ENCODE results near the gene RD3L. TPM values are rescaled to one million over a fixed set of nuclear protein-coding genes. Genes with fewer than 3 reads are reported as not detected.
A peak's percentile ranks its signal among the peaks of the same experiment; 100 is the strongest.

The RD3L gene
- total RNA-seq, 2 donors from 2014 or later: not detected

DNA sequence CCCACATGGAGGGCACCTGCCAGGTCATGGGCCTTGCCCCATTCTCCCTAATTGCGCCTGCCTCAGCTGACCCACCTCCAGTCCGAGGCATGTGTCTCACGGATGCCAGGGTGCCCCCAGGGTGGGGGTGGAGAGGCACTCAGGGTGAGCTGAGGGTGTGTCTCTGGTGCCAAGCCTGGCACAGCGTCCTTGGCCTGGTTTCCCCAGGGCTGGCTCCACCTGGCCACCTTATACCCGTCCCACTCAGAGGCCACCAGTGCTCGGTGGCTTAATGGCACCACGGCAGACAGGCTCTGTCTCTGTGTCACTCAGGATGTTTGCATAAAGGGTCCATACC lies 47.6 kb downstream of the RD3L start:
- no peak for DNase-seq
- no peaks in the 10 kb centered on the region for H3K4me1 ChIP-seq (ENCODE audit: control insufficient read depth, insufficient read depth, low read length)
- H3K9ac ChIP-seq (ENCODE audit: extremely low read depth, low read length, poor library complexity, severe bottlenecking): no peak overlapping the region
- H3K4me1 Mint-ChIP-seq: no peaks in the 10 kb centered on the region
- H3K4me3 ChIP-seq (ENCODE audit: low read length): no peak overlapping the region
- peaks cover 8% of the 10 kb centered on the region for H3K27me3 Mint-ChIP-seq (ENCODE audit: insufficient read depth)
- no peaks in the 10 kb centered on the region for H3K9me3 ChIP-seq (ENCODE audit: control insufficient read depth, low read length)
- H3K4me3 Mint-ChIP-seq: no peak overlapping the region
- no peaks in the 10 kb centered on the region for H3K27me3 ChIP-seq (ENCODE audit: control insufficient read depth, insufficient read depth, low read length, poor library complexity, severe bottlenecking)
- H3K9me3 Mint-ChIP-seq: peaks cover 6% of the 10 kb centered on the region
- no peaks in the 10 kb centered on the region for H3K36me3 ChIP-seq (ENCODE audit: control insufficient read depth, insufficient read depth, low read length)
- no peak overlapping the region for H3K27ac ChIP-seq (ENCODE audit: low read depth, low read length)
- 83 to 100% methylated on average over 3 to 7 of the region's 7 CpGs for WGBS, 2 experiments (ENCODE audit: insufficient coverage in 1 of 2, insufficient read length in 1 of 2)
- H3K36me3 Mint-ChIP-seq (ENCODE audit: low read depth): no peaks in the 10 kb centered on the region
- no peak overlapping the region for H3K27ac Mint-ChIP-seq
- TF ChIP-seq, protein P1, sequence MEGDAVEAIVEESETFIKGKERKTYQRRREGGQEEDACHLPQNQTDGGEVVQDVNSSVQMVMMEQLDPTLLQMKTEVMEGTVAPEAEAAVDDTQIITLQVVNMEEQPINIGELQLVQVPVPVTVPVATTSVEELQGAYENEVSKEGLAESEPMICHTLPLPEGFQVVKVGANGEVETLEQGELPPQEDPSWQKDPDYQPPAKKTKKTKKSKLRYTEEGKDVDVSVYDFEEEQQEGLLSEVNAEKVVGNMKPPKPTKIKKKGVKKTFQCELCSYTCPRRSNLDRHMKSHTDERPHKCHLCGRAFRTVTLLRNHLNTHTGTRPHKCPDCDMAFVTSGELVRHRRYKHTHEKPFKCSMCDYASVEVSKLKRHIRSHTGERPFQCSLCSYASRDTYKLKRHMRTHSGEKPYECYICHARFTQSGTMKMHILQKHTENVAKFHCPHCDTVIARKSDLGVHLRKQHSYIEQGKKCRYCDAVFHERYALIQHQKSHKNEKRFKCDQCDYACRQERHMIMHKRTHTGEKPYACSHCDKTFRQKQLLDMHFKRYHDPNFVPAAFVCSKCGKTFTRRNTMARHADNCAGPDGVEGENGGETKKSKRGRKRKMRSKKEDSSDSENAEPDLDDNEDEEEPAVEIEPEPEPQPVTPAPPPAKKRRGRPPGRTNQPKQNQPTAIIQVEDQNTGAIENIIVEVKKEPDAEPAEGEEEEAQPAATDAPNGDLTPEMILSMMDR (conservative IDR thresholded peaks at IDR 0.05): no peak

DNA sequence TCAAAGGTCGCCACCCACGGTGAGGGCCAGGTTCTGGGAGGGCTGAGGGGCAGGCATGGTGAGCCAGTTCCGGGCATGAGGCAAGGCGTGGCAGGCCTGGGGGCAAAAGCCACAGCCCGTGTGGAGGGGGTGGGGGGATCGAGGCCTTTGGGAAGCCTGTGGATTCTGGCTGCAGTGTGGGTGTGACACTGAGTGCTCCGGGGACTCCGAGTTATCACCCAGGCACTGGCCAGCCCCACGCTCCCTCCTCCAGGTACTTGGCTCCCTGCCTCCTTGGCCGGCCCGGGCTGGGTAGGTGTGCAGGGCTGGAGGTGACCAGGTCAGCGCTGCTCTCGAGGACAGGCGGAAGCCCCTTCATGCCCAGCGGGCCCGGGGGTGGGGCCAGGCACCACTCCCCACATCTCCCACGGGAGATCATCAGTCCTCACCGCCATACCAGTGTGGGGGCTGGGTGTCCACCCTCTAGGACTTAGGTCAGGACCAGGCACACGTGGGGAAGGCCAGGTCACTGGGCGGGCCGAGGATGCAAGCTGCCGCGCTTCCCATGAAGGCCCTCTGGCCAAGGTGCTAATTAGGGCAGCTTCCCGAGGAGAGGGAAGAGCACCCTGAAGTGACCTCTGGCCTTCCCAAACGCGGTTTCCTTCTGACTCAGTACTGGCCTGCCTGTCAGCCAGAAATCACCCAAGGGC lies 48.2 kb downstream of the RD3L start:
- H3K4me1 ChIP-seq (ENCODE audit: control insufficient read depth, insufficient read depth, low read length): no peaks in the 10 kb centered on the region
- Mint-ChIP-seq H3K9me3 (peaks cover 6% of the 10 kb centered on the region), H3K4me3 (no peak overlapping the region), H3K36me3 (ENCODE audit: low read depth) (no peaks in the 10 kb centered on the region), H3K27ac (no peak overlapping the region), H3K27me3 (ENCODE audit: insufficient read depth) (peaks cover 8% of the 10 kb centered on the region), H3K4me1 (no peaks in the 10 kb centered on the region)
- WGBS, 2 experiments (ENCODE audit: insufficient coverage in 1 of 2, insufficient read length in 1 of 2): 88 to 89% methylated on average over 7 to 26 of the region's 26 CpGs
- DNase-seq: peak; percentile 32
- no peak overlapping the region for H3K4me3 ChIP-seq (ENCODE audit: low read length)
- H3K9ac ChIP-seq (ENCODE audit: extremely low read depth, low read length, poor library complexity, severe bottlenecking): no peak overlapping the region
- H3K36me3 ChIP-seq (ENCODE audit: control insufficient read depth, insufficient read depth, low read length): no peaks in the 10 kb centered on the region
- no peaks in the 10 kb centered on the region for H3K9me3 ChIP-seq (ENCODE audit: control insufficient read depth, low read length)
- H3K27me3 ChIP-seq (ENCODE audit: control insufficient read depth, insufficient read depth, low read length, poor library complexity, severe bottlenecking): no peaks in the 10 kb centered on the region
- H3K27ac ChIP-seq (ENCODE audit: low read depth, low read length): no peak overlapping the region
- TF ChIP-seq, protein P1 (conservative IDR thresholded peaks at IDR 0.05): no peak

DNA sequence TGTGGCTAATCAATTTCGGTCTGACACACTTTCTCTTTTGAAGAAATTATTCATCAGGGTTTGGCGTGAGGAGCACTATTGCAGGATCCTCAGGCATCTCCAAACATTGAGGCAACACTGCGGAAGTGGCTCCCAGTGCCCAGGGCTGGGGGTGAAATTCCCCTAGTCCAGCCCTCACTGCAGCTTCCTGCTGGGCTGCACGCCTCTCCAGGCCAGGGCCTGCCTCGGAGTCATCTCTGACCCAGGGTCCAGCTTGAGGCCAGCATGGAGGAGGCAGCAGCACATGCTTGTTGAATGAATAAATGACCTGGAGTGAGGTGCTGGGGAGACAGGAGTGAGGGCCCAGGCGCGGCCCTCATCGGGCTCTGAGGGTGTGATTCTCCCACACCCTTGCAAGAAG lies 50.1 kb downstream of the RD3L start:
- TF ChIP-seq, protein P1 (conservative IDR thresholded peaks at IDR 0.05): no peak
- no peaks in the 10 kb centered on the region for H3K9me3 ChIP-seq (ENCODE audit: control insufficient read depth, low read length)
- Mint-ChIP-seq H3K36me3 (ENCODE audit: low read depth) (no peaks in the 10 kb centered on the region), H3K27ac (no peak overlapping the region), H3K9me3 (peaks cover 6% of the 10 kb centered on the region), H3K4me1 (no peaks in the 10 kb centered on the region), H3K27me3 (ENCODE audit: insufficient read depth) (peaks cover 8% of the 10 kb centered on the region), H3K4me3 (no peak overlapping the region)
- no peak overlapping the region for H3K4me3 ChIP-seq (ENCODE audit: low read length)
- WGBS, 2 experiments (ENCODE audit: insufficient coverage in 1 of 2, insufficient read length in 1 of 2): 88 to 93% methylated on average over 4 to 8 of the region's 8 CpGs
- no peaks in the 10 kb centered on the region for H3K27me3 ChIP-seq (ENCODE audit: control insufficient read depth, insufficient read depth, low read length, poor library complexity, severe bottlenecking)
- no peaks in the 10 kb centered on the region for H3K36me3 ChIP-seq (ENCODE audit: control insufficient read depth, insufficient read depth, low read length)
- H3K27ac ChIP-seq (ENCODE audit: low read depth, low read length): no peak overlapping the region
- no peaks in the 10 kb centered on the region for H3K4me1 ChIP-seq (ENCODE audit: control insufficient read depth, insufficient read depth, low read length)
- no peak overlapping the region for H3K9ac ChIP-seq (ENCODE audit: extremely low read depth, low read length, poor library complexity, severe bottlenecking)
- no peak for DNase-seq

Measured in endodermal cell (in vitro differentiated cells).